Esophagus squamous epithelium (tissue), 4 donors: Measurements from ENCODE around the gene MFAP2.

Experiments
- CTCF ChIP-seq, 6 experiments: fragments of 450-650 bp in 4 of 6; fragments of 200-600 bp in 2 of 6; sonication (generic) in 2 of 6; IDR thresholded peaks; one replicate each; pipeline ENCODE4 v1.5.1; 2016 to 2019; ENCODE audit warnings: antibody characterized with exemption in 6 of 6, mild to moderate bottlenecking in 4 of 6, moderate library complexity in 4 of 6
- POLR2A ChIP-seq, 4 donors: fragments of 450-650 bp; IDR thresholded peaks; one replicate each; pipeline ENCODE4 v1.6.1; 2017; ENCODE audit warnings: antibody characterized with exemption in 4 of 4, mild to moderate bottlenecking in 4 of 4, moderate library complexity in 3 of 4

GRCh38 chr1:16944038-16944437 is 36.4 kb downstream of the MFAP2 start:
- TF ChIP-seq POLR2A (IDR thresholded peaks at IDR 0.05): no peak
- TF ChIP-seq CTCF (IDR thresholded peaks at IDR 0.05): no peak
